ENCODE results near the gene ALOX15.
"Not testable (repeated sequence)": the region's sequence is repeated elsewhere in the genome, so short reads cannot be mapped to it uniquely, and the experiment has no call there.

Gene ALOX15

GRCh38 chr17:4641297-4642195 lies at the start of gene ALOX15:
TSS of gene ALOX15 (minus strand) at chr17:4641678. CDS start at chr17:4641651, 27 bp downstream.
- FAIRE-seq: no peak

GRCh38 chr17:4690745-4691144 lies 49.3 kb upstream of the ALOX15 start:
- no peak for FAIRE-seq

- not testable (repeated sequence) for FAIRE-seq
These were observed 48.4 kb upstream of the ALOX15 start for GRCh38 chr17:4689872-4690271.

- not testable (repeated sequence) for FAIRE-seq
These were observed 42.3 kb upstream of the ALOX15 start for GRCh38 chr17:4683739-4684138.

- FAIRE-seq: no peak
These were observed 38.2 kb upstream of the ALOX15 start for GRCh38 chr17:4679658-4680057.

GRCh38 chr17:4678448-4679026 lies 37.1 kb upstream of the ALOX15 start:
- no peak for FAIRE-seq

- no peak for FAIRE-seq
These were observed 35.3 kb upstream of the ALOX15 start for GRCh38 chr17:4676791-4677190.

GRCh38 chr17:4675791-4676190 lies 34.3 kb upstream of the ALOX15 start:
- no peak for FAIRE-seq

- no peak for FAIRE-seq
These were observed 33.2 kb upstream of the ALOX15 start for GRCh38 chr17:4674685-4674998.

- FAIRE-seq: no peak
These were observed 32.7 kb upstream of the ALOX15 start for GRCh38 chr17:4673986-4674684.

GRCh38 chr17:4673169-4673568 lies 31.7 kb upstream of the ALOX15 start:
- FAIRE-seq: no peak

- no peak for FAIRE-seq
These were observed 31.3 kb upstream of the ALOX15 start for GRCh38 chr17:4672751-4673150.

- FAIRE-seq: no peak
These were observed 30.7 kb upstream of the ALOX15 start for GRCh38 chr17:4672055-4672630.

GRCh38 chr17:4667166-4667565 lies 25.7 kb upstream of the ALOX15 start:
- no peak for FAIRE-seq

GRCh38 chr17:4666296-4666695 lies 24.8 kb upstream of the ALOX15 start:
- FAIRE-seq: no peak

GRCh38 chr17:4665027-4665426 lies 23.5 kb upstream of the ALOX15 start:
- no peak for FAIRE-seq

GRCh38 chr17:4664230-4664629 lies 22.8 kb upstream of the ALOX15 start:
- no peak for FAIRE-seq

- FAIRE-seq: no peak
These were observed 22.2 kb upstream of the ALOX15 start for GRCh38 chr17:4663711-4664110.

- FAIRE-seq: no peak
These were observed 17.2 kb upstream of the ALOX15 start for GRCh38 chr17:4658478-4659305.

GRCh38 chr17:4657678-4658077 lies 16.2 kb upstream of the ALOX15 start:
- no peak for FAIRE-seq

- FAIRE-seq: not testable (repeated sequence)
These were observed 14.5 kb upstream of the ALOX15 start for GRCh38 chr17:4655933-4656332.

GRCh38 chr17:4652997-4653396 lies 11.5 kb upstream of the ALOX15 start:
- no peak for FAIRE-seq

- FAIRE-seq: no peak
These were observed 7.3 kb upstream of the ALOX15 start for GRCh38 chr17:4648741-4649140.
